HG03565 (cell line): ENCODE results near the gene DHRS3.

Experiments
- ATAC-seq: cut with Tn5 transposase; IDR thresholded peaks from one replicate; pipeline ENCODE4 v1.9.1; 2021; ENCODE audit warnings: mild to moderate bottlenecking, moderate library complexity; ENCODE audit not compliant: unreplicated experiment

Gene DHRS3

DNA sequence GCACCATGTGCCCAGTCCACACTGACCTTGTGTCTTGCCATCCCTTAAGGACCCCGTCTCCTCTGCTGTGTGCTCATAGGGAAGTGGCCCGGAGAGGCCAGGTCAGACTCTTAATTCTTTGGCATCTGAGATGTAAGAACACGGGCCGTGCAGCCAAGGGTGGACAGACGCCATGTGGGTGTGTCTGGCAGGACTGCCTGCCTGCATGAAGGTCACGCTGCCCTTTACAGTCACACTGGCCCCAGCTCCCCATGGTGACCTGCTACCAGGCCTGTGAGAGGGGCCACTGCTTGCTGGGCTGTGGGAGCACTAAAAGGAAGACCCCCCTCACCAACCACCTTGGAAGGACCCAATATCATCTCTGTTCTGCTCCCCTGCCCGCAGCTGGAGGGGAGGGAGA, 17.7 kb downstream of the DHRS3 start:
- no peak for ATAC-seq

DNA sequence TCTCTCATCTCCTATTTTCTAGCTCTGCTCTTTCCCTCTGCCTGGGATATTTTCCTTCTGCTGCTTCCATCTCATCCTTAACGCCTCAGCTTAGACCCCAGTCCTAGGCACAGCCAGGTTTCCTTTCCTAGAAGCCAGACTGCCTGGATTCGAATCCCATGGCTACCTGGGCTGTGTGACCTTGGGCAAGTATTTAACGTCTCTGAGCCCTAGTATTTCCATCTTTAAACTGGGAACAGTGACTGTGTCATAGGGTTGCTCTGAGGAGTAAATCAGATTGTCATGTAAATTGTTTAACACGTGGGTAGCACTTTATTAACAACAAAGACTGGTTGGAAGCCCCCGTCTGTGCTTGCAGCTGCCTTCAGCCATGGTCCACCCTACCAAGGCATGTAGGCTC, 18.4 kb downstream of the DHRS3 start:
- no peak for ATAC-seq

DNA sequence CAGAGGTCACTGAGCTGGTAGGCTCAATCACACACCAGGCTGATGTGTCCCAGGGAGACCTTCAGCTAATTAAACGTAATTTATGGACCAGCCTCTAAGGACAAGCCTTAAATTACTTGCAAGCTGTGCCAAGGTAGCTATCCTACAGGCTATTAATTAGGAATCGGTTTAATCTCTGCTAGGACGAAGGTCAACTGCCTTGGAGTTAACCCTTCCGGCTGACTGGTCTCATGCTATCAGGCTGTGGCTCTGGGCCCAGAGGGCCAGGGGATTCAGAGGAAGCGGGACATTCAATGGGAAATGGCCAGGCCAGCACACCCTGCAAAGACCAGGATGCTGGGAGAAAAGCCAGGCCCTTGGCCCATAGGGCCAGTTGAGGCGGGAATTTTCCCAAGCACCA, 19.0 kb downstream of the DHRS3 start:
- no peak for ATAC-seq

DNA sequence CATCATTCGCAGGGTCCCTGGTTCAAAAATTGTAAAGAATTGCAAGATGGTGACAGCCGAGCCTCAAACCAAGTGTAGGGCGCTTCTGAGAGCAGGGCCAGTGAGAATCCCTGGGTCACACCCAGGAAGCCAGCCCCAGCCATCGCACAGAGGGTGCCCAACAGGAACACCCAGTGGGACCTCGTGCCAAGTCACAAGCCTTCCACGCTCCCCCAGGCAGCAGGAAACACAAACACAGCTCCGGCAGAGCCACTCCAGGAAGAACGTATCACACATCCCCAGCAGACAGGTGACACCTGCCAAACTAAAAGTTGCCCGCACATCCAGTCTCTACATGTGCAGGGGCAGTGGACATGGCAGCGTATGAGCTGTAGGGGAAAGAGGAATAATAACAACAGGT, 20.2 kb downstream of the DHRS3 start:
- ATAC-seq: no peak

DNA sequence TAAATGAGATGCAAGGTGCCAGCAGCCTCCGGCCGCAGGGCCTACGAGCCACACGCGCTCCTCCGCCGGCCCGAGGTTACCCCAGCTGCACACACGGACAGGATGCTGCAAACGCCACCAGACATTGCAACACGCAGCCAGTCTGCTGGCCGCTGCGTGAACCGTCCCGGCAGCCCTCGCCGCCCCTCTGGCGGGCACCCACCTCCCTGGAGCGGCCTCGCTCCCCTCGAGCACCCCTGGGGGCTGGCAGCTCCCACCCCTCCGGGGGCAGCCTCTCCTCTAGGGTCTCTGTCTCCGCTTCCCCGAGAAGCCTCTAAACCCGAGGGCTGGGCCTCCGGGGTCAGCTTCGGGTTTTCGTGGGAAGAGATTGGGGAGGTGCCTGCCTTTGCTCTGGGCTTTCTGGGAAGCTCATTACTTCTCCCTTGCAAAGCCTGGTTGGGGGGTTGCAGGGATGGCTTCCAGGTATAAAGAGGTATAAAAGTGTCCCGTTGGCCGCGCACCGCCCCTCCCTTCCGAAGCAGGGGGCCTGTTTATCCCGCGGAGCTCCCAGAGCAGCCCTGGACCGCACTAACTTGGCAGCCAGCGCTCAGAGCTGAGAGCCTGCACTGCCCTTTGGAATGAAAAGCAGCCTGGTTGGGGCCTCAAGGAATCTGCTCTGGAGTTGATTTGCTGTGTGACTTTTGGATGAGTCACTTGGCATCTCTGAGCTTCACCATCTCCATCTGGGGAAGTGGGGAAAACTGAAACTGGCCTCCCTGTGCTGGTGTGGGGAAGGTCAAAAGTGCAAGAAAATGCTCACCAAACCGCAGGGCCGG, 21.8 kb downstream of the DHRS3 start:
- no peak for ATAC-seq

DNA sequence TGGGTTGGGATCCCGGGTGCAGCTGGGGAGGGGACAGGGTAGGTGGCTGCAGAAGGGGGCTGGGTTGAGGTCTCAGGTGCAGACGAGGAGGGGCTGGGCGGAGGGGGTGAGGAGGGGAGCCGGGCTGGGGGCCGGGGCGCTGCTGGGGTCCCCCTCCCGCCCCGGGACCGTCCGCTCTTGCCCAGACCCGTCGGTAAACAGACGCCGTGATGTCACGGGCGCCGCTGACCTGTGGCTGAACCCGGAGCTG, 22.3 kb downstream of the DHRS3 start:
- no peak for ATAC-seq

DNA sequence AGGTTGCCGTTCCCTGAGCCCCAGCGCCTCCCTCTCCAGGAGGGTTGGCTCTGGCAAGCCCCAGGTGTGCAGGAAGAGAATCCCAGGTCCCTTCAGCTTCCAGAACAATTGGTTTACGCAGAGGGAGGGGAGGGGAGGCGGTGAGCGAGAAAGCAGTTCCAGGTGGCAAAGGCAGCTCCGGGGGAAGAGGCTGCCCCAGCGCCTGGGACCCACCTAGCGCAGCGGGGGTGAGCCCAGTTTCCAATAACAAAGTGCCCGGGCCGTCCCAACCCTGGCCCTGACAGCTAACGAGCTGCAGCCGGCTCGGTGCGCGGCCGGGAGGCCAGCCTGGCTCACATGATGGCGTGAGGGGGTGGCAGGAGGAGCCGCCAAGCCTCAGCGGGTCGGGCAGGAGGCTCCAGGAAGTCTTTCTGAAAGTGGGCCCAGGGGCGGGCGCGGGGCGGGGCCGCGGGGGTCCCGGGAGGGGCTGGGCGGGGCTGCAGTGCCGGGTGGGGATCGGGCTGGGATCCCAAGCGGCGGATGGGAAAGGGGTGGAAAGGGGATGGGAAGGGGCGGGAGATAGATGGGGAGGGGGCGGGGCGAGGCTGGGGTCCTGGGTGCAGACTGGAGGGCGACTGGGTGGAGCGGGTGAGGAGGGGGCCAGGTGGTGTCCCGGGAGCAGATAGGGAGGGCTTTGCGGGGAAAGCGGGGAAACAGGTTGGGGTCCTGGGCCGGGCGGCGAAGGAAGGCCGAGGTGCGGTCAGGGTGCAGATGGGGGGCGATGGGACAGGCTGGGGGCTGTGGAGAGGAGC, 22.8 kb downstream of the DHRS3 start:
- ATAC-seq: no peak

DNA sequence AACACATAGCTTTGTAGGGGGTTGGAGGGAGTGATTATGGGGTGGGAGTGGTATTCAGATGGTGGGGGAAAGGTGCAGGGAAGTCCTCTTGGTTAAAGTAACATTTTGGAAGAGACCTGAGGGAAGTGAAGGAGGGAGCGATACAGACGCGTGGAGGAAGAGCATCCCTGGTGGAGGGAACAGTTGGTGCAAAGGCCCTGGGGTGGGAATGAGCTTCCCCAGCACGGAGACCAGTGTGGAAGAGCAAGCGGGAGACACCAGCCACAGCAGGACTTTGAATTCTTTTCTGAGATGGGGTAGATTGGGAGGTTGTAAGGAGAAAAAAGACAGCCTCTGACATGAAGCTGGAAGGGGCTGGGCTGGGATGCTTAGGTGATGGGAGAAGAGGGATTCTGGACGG, 23.5 kb downstream of the DHRS3 start:
- ATAC-seq: no peak

DNA sequence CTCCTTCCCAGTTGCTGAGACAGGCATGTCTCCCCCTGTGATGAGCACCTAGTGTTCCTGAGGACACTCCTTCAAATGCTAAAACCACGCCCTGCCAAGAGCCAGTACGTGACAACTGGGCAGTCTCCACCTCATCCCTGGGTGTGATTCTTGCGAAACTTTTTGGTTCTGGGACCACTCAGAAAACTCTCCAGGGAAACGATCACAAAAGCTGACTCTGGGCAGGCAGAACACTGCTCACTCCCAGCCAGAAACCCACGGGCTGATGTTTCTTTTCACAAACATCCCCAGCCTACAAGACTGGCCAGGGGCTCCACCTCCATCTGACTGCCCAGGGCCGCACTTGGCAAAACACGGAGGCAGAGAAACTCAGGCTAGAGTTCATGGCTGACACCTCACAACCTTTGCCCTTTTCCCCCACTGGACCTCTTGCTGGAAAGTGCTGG, 24.4 kb downstream of the DHRS3 start:
- ATAC-seq: no peak

DNA sequence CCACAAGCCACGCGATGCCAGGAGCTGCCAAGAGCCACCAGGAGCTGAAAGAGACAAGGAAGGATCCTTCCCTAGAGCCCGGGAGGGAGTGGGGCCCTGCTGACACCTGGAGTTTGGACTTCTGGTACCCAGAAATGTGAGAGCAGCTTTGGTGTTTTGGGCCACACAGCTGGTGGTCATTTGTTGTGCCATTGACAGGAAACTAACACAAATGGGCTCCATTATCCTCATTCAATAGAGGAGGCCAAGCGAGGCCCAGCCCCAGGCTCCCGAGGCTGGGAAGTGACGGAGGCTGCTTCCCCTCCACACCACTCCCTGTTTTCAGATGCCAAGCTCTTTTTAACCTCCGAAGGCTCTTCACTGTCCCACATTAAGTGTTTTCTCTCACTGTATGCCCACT, 25.5 kb downstream of the DHRS3 start:
- ATAC-seq: no peak

DNA sequence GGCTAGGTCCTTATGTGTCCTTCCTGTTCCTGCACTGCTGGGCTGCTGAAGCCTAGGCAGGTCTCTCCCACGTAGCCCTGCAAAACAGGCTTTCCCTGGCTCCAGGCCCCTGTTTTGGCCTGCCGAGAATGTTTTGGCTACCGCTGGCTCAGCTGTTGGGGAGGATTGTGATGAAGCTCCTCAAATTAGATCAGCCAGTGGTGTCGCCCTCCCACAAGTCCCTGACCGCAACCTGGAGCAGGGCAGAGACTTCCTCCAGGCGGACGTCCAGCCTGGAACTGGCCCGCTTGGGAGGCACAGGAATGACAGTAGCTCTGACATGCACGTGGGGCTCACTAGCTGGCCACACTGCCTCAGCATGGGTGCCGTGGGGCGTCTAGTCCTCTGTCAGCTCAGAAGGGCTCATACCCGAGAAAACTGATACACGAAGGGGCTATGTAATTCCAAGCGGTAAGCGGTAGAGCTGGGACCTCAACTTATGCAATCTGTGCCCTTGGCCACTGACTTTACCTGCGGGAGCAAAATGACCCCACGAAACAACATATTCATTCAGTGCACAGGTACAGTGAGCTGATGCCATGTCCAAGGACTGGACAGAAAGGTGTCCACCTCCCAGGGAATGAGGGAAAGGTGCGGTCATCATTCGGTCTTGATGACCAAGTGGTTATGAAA, 26.6 kb downstream of the DHRS3 start:
- no peak for ATAC-seq

DNA sequence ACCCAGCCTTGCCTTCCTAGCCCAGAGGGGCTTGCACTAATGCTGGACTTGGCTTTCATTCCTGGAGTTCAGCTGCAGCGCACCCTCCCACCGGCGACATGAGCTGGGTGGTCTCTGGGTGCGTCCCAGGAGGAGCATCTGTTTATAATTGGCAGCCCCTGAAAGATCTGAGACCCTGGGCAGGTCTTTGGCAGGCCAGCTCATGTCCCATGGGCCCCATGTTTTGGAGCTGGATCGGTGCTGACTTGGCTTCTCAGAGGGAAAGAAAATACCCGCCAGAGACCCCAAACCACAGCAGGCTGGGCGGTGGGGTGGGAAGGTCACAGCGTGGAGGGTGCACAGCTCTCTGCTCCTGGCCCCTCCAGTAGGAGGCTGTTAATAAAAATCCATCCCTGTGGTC, 29.3 kb downstream of the DHRS3 start:
- ATAC-seq: no peak

DNA sequence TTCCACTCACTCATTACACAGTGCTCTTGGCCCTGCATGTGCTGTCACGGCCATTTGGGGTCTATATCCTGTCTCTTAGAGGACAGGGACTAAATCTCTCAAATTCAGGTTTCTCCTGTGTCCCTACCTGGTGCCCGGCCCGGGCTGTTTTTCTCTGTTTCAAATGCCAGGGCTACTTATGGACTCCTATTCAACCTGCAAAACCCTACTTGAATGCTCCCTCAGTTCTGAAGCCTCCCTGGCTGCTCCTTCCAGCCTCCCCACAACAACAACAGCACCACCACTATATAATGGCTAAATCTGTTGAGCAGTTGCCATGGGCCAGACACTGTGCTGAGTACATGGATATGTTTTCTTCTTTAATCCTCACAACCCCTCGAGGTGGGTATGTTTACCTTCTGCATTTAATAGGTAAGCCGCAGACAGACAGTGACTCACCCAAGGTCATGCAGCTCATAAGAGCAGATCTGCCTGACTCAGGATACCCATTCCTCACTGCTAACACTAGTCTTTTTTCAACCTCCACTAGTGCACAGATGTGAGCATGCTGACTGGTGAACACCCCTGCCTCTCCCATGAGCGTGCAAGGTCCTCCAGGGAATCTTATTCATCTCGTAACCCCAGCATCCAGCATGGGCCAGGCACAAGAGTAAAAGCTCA, 29.9 kb downstream of the DHRS3 start:
- ATAC-seq: no peak

DNA sequence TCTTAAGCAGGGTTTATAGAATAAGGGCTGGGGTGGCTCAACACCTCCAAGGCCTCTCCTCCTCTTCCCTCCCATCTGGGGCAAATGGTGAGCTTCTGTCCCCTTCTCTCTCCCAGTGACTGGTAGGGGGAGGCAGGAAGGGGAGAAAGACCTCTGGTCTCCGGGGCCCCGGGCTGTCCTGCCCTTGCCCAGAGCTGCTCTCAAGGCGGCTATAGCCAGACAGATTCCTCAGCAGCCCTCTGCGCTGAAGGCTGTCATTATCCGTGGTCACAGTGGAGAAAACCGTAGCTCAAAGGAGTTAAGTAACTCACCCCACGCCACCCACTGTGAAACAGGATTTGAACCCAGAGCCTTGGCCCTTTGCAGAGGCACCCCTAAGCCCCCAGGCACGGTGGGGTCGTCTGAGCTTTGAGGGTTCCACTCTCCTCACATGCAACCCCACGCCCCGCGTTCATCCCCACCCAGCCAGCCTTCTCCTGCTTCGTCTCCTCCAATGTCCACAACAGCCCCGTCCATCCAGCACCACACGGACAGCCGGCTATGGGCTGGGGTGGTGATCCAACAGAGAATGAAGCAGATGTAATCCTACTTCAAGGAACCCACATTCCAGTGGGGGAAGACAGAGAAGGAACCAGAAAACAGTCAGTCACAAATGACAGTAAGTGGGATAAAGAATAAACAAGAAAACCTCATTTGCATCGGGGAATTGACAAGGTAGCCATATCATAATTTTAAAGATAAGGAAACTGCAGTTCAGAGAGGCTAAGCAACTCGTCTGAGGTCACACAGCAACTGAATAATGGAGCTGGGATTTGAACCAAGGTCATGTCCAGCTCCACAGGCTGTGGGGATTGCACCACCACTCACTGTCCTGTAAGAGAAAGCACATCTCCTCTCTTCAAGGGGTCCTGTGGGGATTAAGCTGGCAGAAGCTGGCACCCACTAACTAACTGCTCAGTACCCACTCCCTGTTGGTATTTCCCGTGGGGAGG, 31.8 kb downstream of the DHRS3 start:
- ATAC-seq: no peak

DNA sequence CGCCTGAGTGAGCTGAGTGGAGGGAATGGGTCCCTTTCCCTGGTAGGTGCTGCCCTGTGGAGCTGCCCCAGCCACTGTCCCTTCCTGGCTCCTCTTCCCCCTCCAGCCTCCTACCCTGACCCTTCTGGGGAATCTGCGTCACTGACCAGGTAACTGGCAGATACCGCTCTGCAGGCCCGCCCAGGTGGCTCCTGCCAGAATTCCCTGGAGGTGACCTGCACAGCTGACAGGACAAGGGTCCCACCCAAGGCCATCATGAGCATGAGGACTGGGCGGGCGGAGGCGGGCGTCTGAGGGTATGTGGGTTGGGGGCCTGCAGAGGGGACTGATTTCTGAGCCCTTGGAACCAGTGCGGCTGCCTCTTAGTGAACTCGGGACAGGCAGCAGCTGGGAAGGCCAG, 32.5 kb downstream of the DHRS3 start:
- no peak for ATAC-seq

DNA sequence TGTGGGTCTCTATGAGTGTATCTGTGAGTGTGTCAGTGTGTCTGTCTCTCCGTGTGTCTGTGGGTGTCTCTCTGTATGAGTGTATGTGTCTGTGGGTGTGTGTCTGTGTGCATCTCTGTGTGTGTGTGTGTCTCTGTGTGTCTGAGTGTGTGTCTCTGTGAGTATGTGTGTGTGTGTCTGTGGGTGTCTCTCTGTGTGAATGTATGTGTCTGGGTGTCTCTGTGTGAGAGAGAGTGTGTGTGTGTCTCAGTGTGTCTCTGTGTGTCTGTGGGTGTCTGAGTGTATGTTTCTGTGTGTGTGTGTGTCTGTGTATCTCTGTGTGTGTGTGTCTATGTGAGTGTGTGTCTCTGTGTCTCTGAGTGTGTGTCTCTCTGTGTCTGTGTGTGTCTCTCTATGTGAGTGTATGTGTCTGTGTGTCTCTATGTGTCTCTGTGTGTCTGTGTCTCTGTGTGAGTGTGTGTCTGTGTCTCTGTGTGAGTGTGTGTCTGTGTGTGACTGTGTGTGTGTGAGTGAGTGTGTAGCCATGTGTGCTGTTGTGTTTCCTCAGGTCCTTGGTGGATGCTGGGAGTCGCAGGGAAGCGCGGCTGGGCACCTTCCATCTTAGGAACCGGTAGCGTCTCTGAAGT, 33.0 kb downstream of the DHRS3 start:
- ATAC-seq: no peak

DNA sequence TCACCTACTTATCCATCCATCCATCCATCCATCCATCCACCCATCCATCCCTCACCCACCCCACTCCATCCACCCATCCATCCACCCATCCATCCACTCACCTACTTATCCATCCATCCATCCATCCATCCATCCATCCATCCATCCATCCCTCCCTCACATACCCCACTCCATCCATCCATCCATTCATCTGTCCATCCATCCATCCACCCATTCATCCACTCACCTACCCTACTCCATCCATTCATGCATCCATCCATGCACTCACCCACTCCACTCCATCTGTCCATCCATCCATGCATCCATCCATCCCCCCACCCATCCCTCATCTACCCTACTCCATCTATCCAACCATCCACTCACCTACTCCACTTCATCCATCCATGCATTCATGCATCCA, 34.5 kb downstream of the DHRS3 start:
- ATAC-seq: no peak

DNA sequence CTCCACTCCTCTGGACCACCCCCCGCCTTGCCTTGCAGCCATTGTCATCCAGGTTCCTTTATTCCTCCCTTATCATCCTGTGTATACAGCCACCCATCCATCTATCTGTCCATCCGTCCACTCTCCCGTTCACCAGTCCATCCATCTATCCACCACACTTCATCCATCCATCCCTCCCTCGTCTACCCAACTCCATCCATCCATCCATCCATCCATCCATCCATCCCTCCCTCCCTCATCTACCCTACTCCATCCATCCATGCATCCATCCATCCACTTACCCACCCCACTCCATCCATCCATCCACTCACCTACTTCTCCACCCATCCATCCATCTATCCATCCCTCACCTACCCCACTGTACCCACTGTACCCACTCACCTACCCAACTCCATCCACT, 35.4 kb downstream of the DHRS3 start:
- no peak for ATAC-seq

DNA sequence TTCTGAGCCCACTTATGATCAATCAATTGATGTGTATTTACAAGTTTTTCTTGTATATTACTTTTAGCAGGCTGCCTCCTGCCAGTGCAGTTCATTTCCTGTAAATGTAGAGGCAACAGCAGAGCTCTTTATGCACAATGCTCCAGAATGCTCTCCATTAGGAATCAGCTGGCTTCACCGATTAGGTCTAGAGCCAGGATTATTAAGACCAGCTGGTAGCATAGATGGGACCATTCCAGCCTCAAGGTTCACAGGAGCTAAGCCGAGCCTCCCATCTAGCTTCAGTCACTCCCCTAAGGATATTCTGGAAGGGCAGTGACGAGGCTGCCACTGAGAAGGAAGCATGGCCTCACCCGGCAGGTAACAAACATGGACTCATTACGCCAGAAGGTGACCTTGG, 36.8 kb downstream of the DHRS3 start:
- ATAC-seq: no peak
